ENCODE results near the gene METTL26.
A peak's percentile ranks its signal among the peaks of the same experiment; 100 is the strongest.
"Not testable (repeated sequence)": the region's sequence is repeated elsewhere in the genome, so short reads cannot be mapped to it uniquely, and the experiment has no call there.

METTL26 gene

GRCh38 chr16:624526-625070 is 11.5 kb downstream of the METTL26 start:
- no peak for DNase-seq

GRCh38 chr16:622920-623280 is 13.2 kb downstream of the METTL26 start:
- no peak for DNase-seq

GRCh38 chr16:621526-622105 is 14.5 kb downstream of the METTL26 start:
- peak; percentile 45 for DNase-seq

GRCh38 chr16:620700-621525 is 15.2 kb downstream of the METTL26 start:
- no peak for DNase-seq

- DNase-seq = no peak
Observed at GRCh38 chr16:619476-620100, 16.5 kb downstream of the METTL26 start.

- no peak for DNase-seq
Observed at GRCh38 chr16:617855-618254, 18.2 kb downstream of the METTL26 start.

- no peak for DNase-seq
Observed at GRCh38 chr16:616733-617586, 19.1 kb downstream of the METTL26 start.

- no peak for DNase-seq
Observed at GRCh38 chr16:615122-615521, 21.0 kb downstream of the METTL26 start.

GRCh38 chr16:610513-611381 is 25.4 kb downstream of the METTL26 start:
- no peak for DNase-seq

- no peak for DNase-seq
Observed at GRCh38 chr16:609984-610383, 26.1 kb downstream of the METTL26 start.

- no peak for DNase-seq
Observed at GRCh38 chr16:609316-609715, 26.8 kb downstream of the METTL26 start.

- no peak for DNase-seq
Observed at GRCh38 chr16:608019-608418, 28.1 kb downstream of the METTL26 start.

- no peak for DNase-seq
Observed at GRCh38 chr16:606656-607307, 29.3 kb downstream of the METTL26 start.

GRCh38 chr16:603933-604332 is 32.2 kb downstream of the METTL26 start:
- no peak for DNase-seq

GRCh38 chr16:600781-601180 is 35.3 kb downstream of the METTL26 start:
- DNase-seq = peak; percentile 24

- DNase-seq = no peak
Observed at GRCh38 chr16:598823-599739, 37.0 kb downstream of the METTL26 start.

GRCh38 chr16:597655-598054 is 38.5 kb downstream of the METTL26 start:
- not testable (repeated sequence) for DNase-seq

- DNase-seq = no peak
Observed at GRCh38 chr16:596736-597060, 39.4 kb downstream of the METTL26 start.

- no peak for DNase-seq
Observed at GRCh38 chr16:595942-596735, 40.0 kb downstream of the METTL26 start.
